ENCODE data around the gene RAPGEF3.

DNA sequence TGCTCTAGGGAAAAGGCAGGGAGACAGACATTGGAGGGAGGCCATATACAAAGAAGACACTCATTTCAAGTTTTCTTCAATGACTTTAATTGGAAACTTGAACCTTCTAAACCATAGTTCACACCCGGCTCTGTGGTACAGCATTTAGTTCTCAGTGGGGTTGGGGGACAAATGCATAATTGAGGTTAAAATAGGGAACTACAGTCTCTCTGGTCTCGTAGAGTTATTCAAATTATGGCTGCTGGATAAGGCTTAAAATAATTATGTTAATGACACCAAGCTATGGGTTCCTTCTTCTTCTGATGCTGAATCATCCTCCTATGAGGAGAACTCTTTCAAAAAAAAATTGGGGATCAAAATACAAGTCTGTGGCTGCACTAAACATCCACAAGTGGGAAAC, 49.0 kb downstream of the RAPGEF3 start:
- TF ChIP-seq EZH2 (IDR thresholded peaks at IDR 0.05) = no peak
- TF ChIP-seq, protein P1, sequence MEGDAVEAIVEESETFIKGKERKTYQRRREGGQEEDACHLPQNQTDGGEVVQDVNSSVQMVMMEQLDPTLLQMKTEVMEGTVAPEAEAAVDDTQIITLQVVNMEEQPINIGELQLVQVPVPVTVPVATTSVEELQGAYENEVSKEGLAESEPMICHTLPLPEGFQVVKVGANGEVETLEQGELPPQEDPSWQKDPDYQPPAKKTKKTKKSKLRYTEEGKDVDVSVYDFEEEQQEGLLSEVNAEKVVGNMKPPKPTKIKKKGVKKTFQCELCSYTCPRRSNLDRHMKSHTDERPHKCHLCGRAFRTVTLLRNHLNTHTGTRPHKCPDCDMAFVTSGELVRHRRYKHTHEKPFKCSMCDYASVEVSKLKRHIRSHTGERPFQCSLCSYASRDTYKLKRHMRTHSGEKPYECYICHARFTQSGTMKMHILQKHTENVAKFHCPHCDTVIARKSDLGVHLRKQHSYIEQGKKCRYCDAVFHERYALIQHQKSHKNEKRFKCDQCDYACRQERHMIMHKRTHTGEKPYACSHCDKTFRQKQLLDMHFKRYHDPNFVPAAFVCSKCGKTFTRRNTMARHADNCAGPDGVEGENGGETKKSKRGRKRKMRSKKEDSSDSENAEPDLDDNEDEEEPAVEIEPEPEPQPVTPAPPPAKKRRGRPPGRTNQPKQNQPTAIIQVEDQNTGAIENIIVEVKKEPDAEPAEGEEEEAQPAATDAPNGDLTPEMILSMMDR (IDR thresholded peaks at IDR 0.05) = no peak
